K562 (cell line): ENCODE data around the gene RHEBL1. TPM values are rescaled to one million over a fixed set of nuclear protein-coding genes. Genes with fewer than 3 reads are reported as not detected.
A peak's percentile ranks its signal among the peaks of the same experiment; 100 is the strongest.

ENCODE experiments used
- ATF7 ChIP-seq: fragments of 450-650 bp; IDR thresholded peaks from 2 replicates; pipeline ENCODE4 v1.7.1; 2014; ENCODE audit warnings: mild to moderate bottlenecking, moderate library complexity
- BCOR ChIP-seq: fragments of 450-650 bp; IDR thresholded peaks from 2 replicates; pipeline ENCODE4 v1.6.1; 2016
- CTCF ChIP-seq, 3 experiments: IDR thresholded peaks in 2 of 3; conservative IDR thresholded peaks in 1 of 3; 2 replicates each; pipeline ENCODE4 v1.5.1; 2011 to 2012; ENCODE audit warnings: low read length in 3 of 3, mild to moderate bottlenecking in 3 of 3, control low read depth in 2 of 3, improper control_type of control experiment in 1 of 3, inconsistent platforms in 1 of 3, low read depth in 1 of 3, mixed read lengths in 1 of 3, moderate library complexity in 1 of 3; ENCODE audit not compliant: insufficient read depth in 2 of 3
- DLX4 ChIP-seq: fragments of 250-450 bp; sonication (Bioruptor Pico); IDR thresholded peaks from 2 replicates; pipeline ENCODE4 v1.6.1; 2021; ENCODE audit warnings: mild to moderate bottlenecking
- ELF1 ChIP-seq: fragments of 200-800 bp; sonication (Bioruptor generic); IDR thresholded peaks from 2 replicates; pipeline ENCODE4 v1.6.1; 2016; ENCODE audit warnings: missing genetic modification characterization, missing compliant biosample characterization
- ETV5 ChIP-seq: sonication (generic); formaldehyde crosslinking; IDR thresholded peaks from 2 replicates; pipeline ENCODE4 v1.4.0; 2020; ENCODE audit warnings: low read depth, mild to moderate bottlenecking, missing genetic modification reagents
- GABPB1 ChIP-seq: sonication (generic); formaldehyde crosslinking; IDR thresholded peaks from 2 replicates; pipeline ENCODE4 v1.8.0; 2022; ENCODE audit warnings: mild to moderate bottlenecking, missing genetic modification reagents
- GATAD2B ChIP-seq: fragments of 450-650 bp; IDR thresholded peaks from 2 replicates; pipeline ENCODE4 v1.6.1; 2017; ENCODE audit warnings: mild to moderate bottlenecking, borderline replicate concordance
- ID3 ChIP-seq, 2 experiments: fragments of 250-450 bp in 1 of 2; fragments of 450-650 bp in 1 of 2; sonication (Bioruptor Pico) in 1 of 2; IDR thresholded peaks; 2 replicates each; pipeline versions ENCODE4 v1.6.1 to v1.8.0; 2016 to 2021; ENCODE audit warnings: mild to moderate bottlenecking in 2 of 2, moderate library complexity in 2 of 2, missing compliant biosample characterization in 1 of 2, missing genetic modification characterization in 1 of 2
- MAFK ChIP-seq: IDR thresholded peaks from 2 replicates; pipeline ENCODE4 v1.6.1; 2011; ENCODE audit warnings: low read length, improper control_type of control experiment
- MAX ChIP-seq: sonication (generic); formaldehyde crosslinking; IDR thresholded peaks from 2 replicates; pipeline ENCODE4 v1.9.0; 2022; ENCODE audit warnings: mild to moderate bottlenecking, missing genetic modification reagents
- NFE2L1 ChIP-seq: fragments of 450-650 bp; IDR thresholded peaks from 2 replicates; pipeline ENCODE4 v1.6.1; 2016; ENCODE audit warnings: missing genetic modification characterization, low read depth, mild to moderate bottlenecking, missing compliant biosample characterization, moderate library complexity, borderline replicate concordance
- NFIC ChIP-seq: fragments of 450-650 bp; IDR thresholded peaks from 2 replicates; pipeline ENCODE4 v1.6.1; 2017; ENCODE audit warnings: mild to moderate bottlenecking, inconsistent platforms
- NUFIP1 ChIP-seq: fragments of 450-650 bp; IDR thresholded peaks from 2 replicates; pipeline ENCODE4 v1.6.1; 2018; ENCODE audit not compliant: partially characterized antibody
- OTX1 ChIP-seq: fragments of 450-650 bp; formaldehyde crosslinking; IDR thresholded peaks from 2 replicates; pipeline ENCODE4 v1.4.0; 2022; ENCODE audit warnings: mild to moderate bottlenecking
- PYGO2 ChIP-seq: fragments of 450-650 bp; IDR thresholded peaks from 2 replicates; pipeline ENCODE4 v1.6.1; 2016; ENCODE audit warnings: mild to moderate bottlenecking, missing genetic modification characterization, moderate library complexity, missing compliant biosample characterization
- RUNX1 ChIP-seq: sonication (generic); IDR thresholded peaks from 2 replicates; pipeline ENCODE4 v1.6.1; 2016; ENCODE audit warnings: antibody characterized with exemption, low read depth
- SMARCA4 ChIP-seq: fragments of 450-650 bp; IDR thresholded peaks from 2 replicates; pipeline ENCODE4 v1.6.1; 2016
- SMARCA5 ChIP-seq: fragments of 450-650 bp; IDR thresholded peaks from 2 replicates; pipeline ENCODE4 v1.6.1; 2016
- SNRNP70 ChIP-seq: fragments of 200-400 bp; formaldehyde crosslinking; optimal IDR thresholded peaks from 2 replicates; pipeline ENCODE3; 2017; ENCODE audit warnings: low read depth, low read length
- SRSF1 ChIP-seq: fragments of 200-400 bp; formaldehyde crosslinking; IDR thresholded peaks from 2 replicates; pipeline ENCODE4 v1.6.1; 2017; ENCODE audit warnings: mild to moderate bottlenecking, low read depth, low read length, moderate library complexity
- STAT5A ChIP-seq: IDR thresholded peaks from 2 replicates; pipeline ENCODE4 v1.6.1; 2012; ENCODE audit warnings: low read length, inconsistent platforms, borderline replicate concordance
- ZFP36 ChIP-seq: fragments of 150-350 bp; IDR thresholded peaks from 2 replicates; pipeline ENCODE4 v1.6.1; 2018; ENCODE audit warnings: low read length, low read depth; ENCODE audit not compliant: partially characterized antibody
- ZFX ChIP-seq: sonication (generic); formaldehyde crosslinking; IDR thresholded peaks from 2 replicates; pipeline ENCODE4 v1.8.0; 2022; ENCODE audit warnings: mild to moderate bottlenecking, missing genetic modification reagents, moderate library complexity
- ZNF197 ChIP-seq: fragments of 200-800 bp; sonication (Bioruptor generic); IDR thresholded peaks from 2 replicates; pipeline ENCODE4 v1.6.1; 2016; ENCODE audit warnings: low read depth, missing genetic modification characterization, missing compliant biosample characterization
- ZNF232 ChIP-seq: sonication (generic); formaldehyde crosslinking; IDR thresholded peaks from 2 replicates; pipeline ENCODE4 v1.8.0; 2022; ENCODE audit warnings: mild to moderate bottlenecking, missing genetic modification reagents
- polyA plus RNA-seq, 8 experiments: library from polyadenylated mRNA; depleted of rRNA in 4 of 8; stranded (reverse) in 5 of 8; unstranded in 3 of 8; fragments of >200 nt; fragmentation: Nextera tagmentation in 2 of 8; fragmentation: Illumina TruSeq in 1 of 8; extraction: Ambion mirVana in 2 of 8; extraction: Trizol in 1 of 8; gene quantifications; 2 replicates each; pipeline versions ENCODE4 v1.2.1 to v1.2.3, GENCODE V29; 2011 to 2014; ENCODE audit warnings: inconsistent platforms in 1 of 8, missing spikeins in 1 of 8
- total RNA-seq, 7 experiments: library from RNA; depleted of rRNA in 6 of 7; stranded (reverse); fragments of >200 nt in 6 of 7; fragmentation: Illumina TruSeq in 2 of 7; extraction: Trizol in 2 of 7; gene quantifications; 2 replicates each; pipeline versions ENCODE4 v1.2.1 to v1.2.3, GENCODE V29; 2011 to 2021; ENCODE audit warnings: low replicate concordance in 1 of 7

The RHEBL1 gene
- total and polyA plus RNA-seq, 9 of the 15 experiments (the other 6 are each of a cell fraction or from before 2014, with no cell fraction given): 4.3 to 36.1 (median 8.2) TPM

GRCh38 chr12:49060237-49061156 is 9.3 kb downstream of the RHEBL1 start, which contains the start of gene KMT2D (continued):
- TF ChIP-seq CTCF (IDR thresholded peaks at IDR 0.05 in 2 of 3, conservative IDR thresholded peaks at IDR 0.05 in 1 of 3; ENCODE audit: insufficient read depth in 2 of 3, low read depth in 1 of 3, low read length in 3 of 3): 0 out of 6 replicates have a peak, but pooled peaks of 2 of the 3 experiments have one; percentile 6 to 13
- peak; percentile 86 for TF ChIP-seq ZFX (CRISPR knock-in tag)
- no peak for TF ChIP-seq OTX1 (CRISPR knock-in tag)
- TF ChIP-seq ZFP36: no peak
- 0 out of 2 replicates have a peak, but pooled peaks have one; percentile 28 for TF ChIP-seq ZNF232 (CRISPR knock-in tag)
- no peak for TF ChIP-seq SNRNP70
- no peak for TF ChIP-seq ZNF197
- TF ChIP-seq SRSF1: no peak
- TF ChIP-seq GATAD2B: peak; percentile 78
- peak; percentile 49 for TF ChIP-seq NFIC
- peak; percentile 51; the same call in 1 of the 2 replicates for TF ChIP-seq MAFK
- TF ChIP-seq SMARCA4: no peak
- TF ChIP-seq DLX4 (CRISPR knock-in tag): no peak
- no peak for TF ChIP-seq SMARCA5
- TF ChIP-seq ELF1 (tag): peak; percentile 73
- peak; percentile 87 for TF ChIP-seq BCOR
- no peak for TF ChIP-seq NUFIP1
- 0 out of 2 replicates have a peak, but pooled peaks have one; percentile 45 for TF ChIP-seq NFE2L1 (tag)
- peak; percentile 98 for TF ChIP-seq MAX (CRISPR knock-in tag)
- 0 out of 2 replicates have a peak, but pooled peaks have one; percentile 45 for TF ChIP-seq PYGO2 (tag)
- no peak for TF ChIP-seq ID3 (CRISPR knock-in tag; IDR thresholded peaks at IDR 0.05)
- TF ChIP-seq ID3 (tag; IDR thresholded peaks at IDR 0.05): peak; percentile 69; the same call in 1 of the 2 replicates
- 0 out of 2 replicates have a peak, but pooled peaks have one; percentile 38 for TF ChIP-seq RUNX1
- TF ChIP-seq ATF7: peak; percentile 84
- peak; percentile 57; the same call in 1 of the 2 replicates for TF ChIP-seq STAT5A
- peak; percentile 79 for TF ChIP-seq GABPB1 (CRISPR knock-in tag)
- peak; percentile 79 for TF ChIP-seq ETV5
